Measurements from ENCODE around the gene TNFRSF12A.
"Not testable (repeated sequence)": the region's sequence is repeated elsewhere in the genome, so short reads cannot be mapped to it uniquely, and the experiment has no call there.

The TNFRSF12A gene

DNA sequence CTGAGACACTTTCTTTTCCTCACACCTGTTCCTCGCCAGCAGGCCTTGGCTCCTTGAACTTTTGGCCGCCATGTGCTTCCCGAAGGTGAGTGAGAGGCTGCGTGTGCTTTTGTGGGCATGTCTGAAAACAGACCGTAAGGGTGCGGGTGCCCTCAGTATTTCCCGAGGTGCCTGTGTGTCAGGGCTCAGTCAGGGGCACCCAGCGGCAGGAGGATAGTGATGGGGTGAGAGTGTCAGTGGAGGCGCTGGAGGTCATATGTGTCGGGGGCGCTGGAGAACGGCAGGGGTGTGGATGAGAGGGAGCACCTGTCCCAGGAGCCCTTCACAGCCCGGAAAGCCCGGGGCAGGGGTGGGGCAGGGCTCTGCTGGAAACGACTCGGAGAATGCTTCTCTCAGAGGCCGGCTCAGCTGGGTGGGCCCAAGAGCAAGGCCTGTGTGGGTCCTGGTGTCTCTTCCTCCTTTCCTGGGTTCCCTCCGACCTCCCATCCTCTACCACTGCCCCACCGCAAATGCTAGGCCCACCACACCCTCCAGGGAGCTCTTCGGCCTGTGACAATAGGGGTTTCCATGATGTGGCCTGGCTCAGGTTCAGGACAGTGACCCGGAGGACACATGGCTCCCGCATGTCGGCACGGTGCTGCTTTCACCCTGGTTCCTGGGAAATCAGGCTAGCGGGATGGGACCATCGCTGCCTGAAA is 45.7 kb downstream of the TNFRSF12A start:
- DNase-seq (ENCODE audit: low spot score), result no peak

GRCh38 chr16:3066440-3066748 is 46.2 kb downstream of the TNFRSF12A start:
- no peak for DNase-seq (ENCODE audit: low spot score)

DNA sequence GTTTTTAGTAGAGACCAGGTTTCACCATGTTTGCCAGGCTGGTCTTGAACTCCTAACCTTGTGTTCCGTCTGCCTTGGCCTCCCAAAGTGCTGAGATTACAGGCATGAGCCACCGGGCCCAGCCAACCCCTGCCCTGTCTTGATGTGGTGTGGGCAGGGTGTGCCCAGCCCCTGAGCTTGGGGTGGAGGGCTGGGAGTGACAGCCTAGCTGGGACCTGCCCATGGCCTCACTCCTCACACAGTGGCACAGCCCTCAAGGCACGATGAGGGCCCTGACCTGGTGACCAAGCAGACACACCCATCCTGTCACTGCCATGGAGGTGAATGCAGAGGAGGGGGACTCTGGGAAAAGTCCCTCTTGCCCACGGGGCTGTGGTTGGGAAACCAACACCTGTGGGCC is 48.3 kb downstream of the TNFRSF12A start:
- no peak for DNase-seq (ENCODE audit: low spot score)

DNA sequence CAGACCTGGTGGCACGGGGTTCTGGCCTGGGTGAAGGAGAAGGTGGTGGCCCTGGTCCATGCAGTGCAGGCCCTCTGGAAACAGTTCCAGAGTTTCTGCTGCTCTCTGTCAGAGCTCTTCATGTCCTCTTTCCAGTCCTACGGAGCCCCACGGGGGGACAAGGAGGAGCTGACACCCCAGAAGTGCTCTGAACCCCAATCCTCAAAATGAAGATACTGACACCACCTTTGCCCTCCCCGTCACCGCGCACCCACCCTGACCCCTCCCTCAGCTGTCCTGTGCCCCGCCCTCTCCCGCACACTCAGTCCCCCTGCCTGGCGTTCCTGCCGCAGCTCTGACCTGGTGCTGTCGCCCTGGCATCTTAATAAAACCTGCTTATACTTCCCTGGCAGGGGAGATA is 49.0 kb downstream of the TNFRSF12A start:
- not testable (repeated sequence) for DNase-seq (ENCODE audit: low spot score)

- DNase-seq (ENCODE audit: low spot score), result no peak
Measured at GRCh38 chr16:3070608-3071111, 50.5 kb downstream of the TNFRSF12A start.

- no peak for DNase-seq (ENCODE audit: low spot score)
Measured at GRCh38 chr16:3071655-3072054, 51.5 kb downstream of the TNFRSF12A start.

Data from hepatic stellate cell (primary cell).